Mesenteric fat pad (tissue), 1 donor: ENCODE results near the gene NKAIN2. TPM values are rescaled to one million over a fixed set of nuclear protein-coding genes. Genes with fewer than 3 reads are reported as not detected.

ENCODE experiments used
- DNase-seq: peaks from one replicate; pipeline ENCODE4 v3.0.0-alpha.2; 2020; ENCODE audit warnings: low spot score
- total RNA-seq: library from RNA; stranded (reverse); fragmentation: NEBNext Ultra II Directional; extraction: Animal tissue kit (Norgen Biotek cat#: 25700); gene quantifications from one replicate; pipeline ENCODE4 v1.2.1, GENCODE V29; 2021
- donor health status: DM: yes; HTN: yes; CAD: no.

NKAIN2 gene
- total RNA-seq, 1 donor from 2014 or later = 0.42 TPM

- no peak for DNase-seq
These were observed 219.0 kb downstream of the NKAIN2 start for GRCh38 chr6:124022641-124023040.

GRCh38 chr6:124026694-124027093, 223.0 kb downstream of the NKAIN2 start:
- DNase-seq = no peak

- DNase-seq = no peak
These were observed 223.7 kb downstream of the NKAIN2 start for GRCh38 chr6:124027392-124027791.

GRCh38 chr6:124028117-124028516, 224.5 kb downstream of the NKAIN2 start:
- DNase-seq = no peak

- no peak for DNase-seq
These were observed 225.9 kb downstream of the NKAIN2 start for GRCh38 chr6:124029567-124029966.

- DNase-seq = no peak
These were observed 229.8 kb downstream of the NKAIN2 start for GRCh38 chr6:124033501-124033900.

- DNase-seq = no peak
These were observed 232.7 kb downstream of the NKAIN2 start for GRCh38 chr6:124036384-124036783.

- no peak for DNase-seq
These were observed 237.0 kb downstream of the NKAIN2 start for GRCh38 chr6:124040655-124041054.

GRCh38 chr6:124052120-124052519, 248.5 kb downstream of the NKAIN2 start:
- DNase-seq = no peak

GRCh38 chr6:124053315-124053714, 249.7 kb downstream of the NKAIN2 start:
- no peak for DNase-seq

GRCh38 chr6:124054034-124054433, 250.4 kb downstream of the NKAIN2 start:
- no peak for DNase-seq

GRCh38 chr6:124055395-124055794, 251.7 kb downstream of the NKAIN2 start:
- no peak for DNase-seq

- DNase-seq = no peak
These were observed 252.3 kb downstream of the NKAIN2 start for GRCh38 chr6:124055963-124056362.

- DNase-seq = no peak
These were observed 253.0 kb downstream of the NKAIN2 start for GRCh38 chr6:124056407-124057334.

- DNase-seq = no peak
These were observed 253.8 kb downstream of the NKAIN2 start for GRCh38 chr6:124057461-124057860.

- DNase-seq = no peak
These were observed 260.9 kb downstream of the NKAIN2 start for GRCh38 chr6:124064317-124065113.

- DNase-seq = no peak
These were observed 262.6 kb downstream of the NKAIN2 start for GRCh38 chr6:124066269-124066668.

- DNase-seq = no peak
These were observed 263.4 kb downstream of the NKAIN2 start for GRCh38 chr6:124066946-124067552.

- DNase-seq = no peak
These were observed 265.7 kb downstream of the NKAIN2 start for GRCh38 chr6:124069230-124069950.

- no peak for DNase-seq
These were observed 269.4 kb downstream of the NKAIN2 start for GRCh38 chr6:124073021-124073420.
